CD4-positive, alpha-beta memory T cell (primary cell): ENCODE data around the gene RPL19. TPM values are rescaled to one million over a fixed set of nuclear protein-coding genes. Genes with fewer than 3 reads are reported as not detected.
"Not testable (repeated sequence)": the region's sequence is repeated elsewhere in the genome, so short reads cannot be mapped to it uniquely, and the experiment has no call there.

ENCODE experiments used
- CTCF ChIA-PET: fragments of 350-600 bp; sonication (Branson Sonifier 250); formaldehyde crosslinking; loops from one replicate; lab custom pipeline; 2021; ENCODE audit warnings: inconsistent platforms; ENCODE audit not compliant: partially characterized antibody; lab: Charles Lee
- POLR2A ChIA-PET: fragments of 350-600 bp; sonication (Branson Sonifier 250); formaldehyde crosslinking; loops from one replicate; lab custom pipeline; 2021; ENCODE audit not compliant: partially characterized antibody; lab: Charles Lee
- DNase-seq, 5 donors: peaks; one replicate each; pipeline versions ENCODE4 v3.0.0 to v3.0.0-alpha.2; 2020 to 2022; ENCODE audit warnings: mixed read lengths in 1 of 5
- H3K27ac ChIP-seq: one replicate; pipeline ENCODE4 v1.7.0; 2013; ENCODE audit warnings: low read depth, low read length
- H3K27me3 ChIP-seq: 2 replicates; pipeline ENCODE4 v1.7.0; 2013; ENCODE audit warnings: mild to moderate bottlenecking, low read length, moderate library complexity; ENCODE audit not compliant: insufficient read depth
- H3K36me3 ChIP-seq: 2 replicates; pipeline ENCODE4 v1.7.0; 2013; ENCODE audit warnings: mild to moderate bottlenecking, low read length, moderate library complexity; ENCODE audit not compliant: insufficient read depth
- H3K4me1 ChIP-seq: 2 replicates; pipeline ENCODE4 v1.7.0; 2013; ENCODE audit warnings: mild to moderate bottlenecking, low read length, moderate library complexity; ENCODE audit not compliant: insufficient read depth
- H3K4me3 ChIP-seq, 2 donors: one replicate each; pipeline ENCODE4 v1.7.0; 2013; ENCODE audit warnings: low read length in 2 of 2, mild to moderate bottlenecking in 1 of 2
- H3K9me3 ChIP-seq, 2 donors: one replicate each; pipeline ENCODE4 v1.7.0; 2013; ENCODE audit warnings: low read length in 2 of 2, control low read depth in 1 of 2; ENCODE audit not compliant: control insufficient read depth in 1 of 2
- H3K27ac Mint-ChIP-seq, 7 donors: one replicate each; pipeline ENCODE4 v1.8.0; 2020 to 2021; ENCODE audit warnings: mixed read lengths in 7 of 7, mild to moderate bottlenecking in 6 of 7, inconsistent platforms in 3 of 7, moderate library complexity in 3 of 7
- H3K27me3 Mint-ChIP-seq, 2 donors: one replicate each; pipeline ENCODE4 v1.8.0; 2020 to 2021; ENCODE audit warnings: mixed read lengths in 2 of 2
- H3K36me3 Mint-ChIP-seq, 2 donors: one replicate each; pipeline ENCODE4 v1.8.0; 2020 to 2021; ENCODE audit warnings: mixed read lengths in 2 of 2, inconsistent platforms in 1 of 2, mild to moderate bottlenecking in 1 of 2
- H3K4me1 Mint-ChIP-seq, 4 donors: one replicate each; pipeline ENCODE4 v1.8.0; 2020 to 2021; ENCODE audit warnings: mixed read lengths in 4 of 4, mild to moderate bottlenecking in 1 of 4
- H3K4me3 Mint-ChIP-seq, 8 donors: one replicate each; pipeline ENCODE4 v1.8.0; 2020 to 2021; ENCODE audit warnings: mixed read lengths in 8 of 8, mild to moderate bottlenecking in 7 of 8, moderate library complexity in 6 of 8, inconsistent platforms in 3 of 8
- H3K9me3 Mint-ChIP-seq, 8 donors: one replicate each; pipeline ENCODE4 v1.8.0; 2020 to 2021; ENCODE audit warnings: mixed read lengths in 8 of 8, mild to moderate bottlenecking in 5 of 8, inconsistent platforms in 3 of 8, moderate library complexity in 1 of 8
- intact Hi-C: fragments of 100-400 bp; cut with micrococcal nuclease; formaldehyde crosslinking; loops from one replicate; pipeline ENCODE4 v1.15.1; 2023
- polyA plus RNA-seq, 2 donors: library from polyadenylated mRNA; unstranded; fragments of 300-500 nt; fragmentation: Illumina TruSeq; gene quantifications; one replicate each; pipeline ENCODE4 v1.2.3, GENCODE V29; 2021
- total RNA-seq, 2 experiments: library from RNA; stranded (reverse); gene quantifications; one replicate each; pipeline ENCODE4 v1.2.3, GENCODE V29; 2021

The RPL19 gene
- total and polyA plus RNA-seq, 4 experiments from 2014 or later: 2,224 to 3,299 (median 3,252) TPM

DNA sequence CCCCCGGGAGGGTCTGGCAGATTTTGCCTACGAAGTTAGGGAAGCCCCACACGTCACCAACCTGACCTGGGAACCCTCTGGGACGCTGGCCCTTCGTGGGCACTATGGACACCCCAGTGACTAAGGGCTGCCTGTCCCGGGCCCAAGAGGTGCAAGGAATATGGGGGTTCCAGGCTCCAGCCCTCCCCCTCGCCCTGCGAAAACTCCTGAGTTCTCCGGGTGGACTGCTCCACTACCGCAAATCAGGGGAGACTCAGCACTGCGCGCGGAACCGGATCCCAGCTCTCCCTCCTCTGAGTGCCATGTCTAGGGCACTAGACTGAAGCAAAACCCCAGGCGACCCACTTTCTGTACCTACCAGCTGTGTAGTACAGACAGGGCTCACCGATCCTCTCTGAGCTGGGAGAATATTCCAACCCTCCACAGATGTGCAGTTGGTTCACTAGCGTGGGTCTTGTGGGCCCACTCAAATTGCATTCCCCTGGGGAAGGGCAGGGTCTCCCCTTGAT lies 34.2 kb upstream of the RPL19 start, which contains the start of gene ARL5C:
Gene ARL5C, minus strand, starts transcription at position 321 of the 509 bp plus-strand sequence. CDS start 401 bp downstream, outside the sequence.
- ChIA-PET CTCF (interaction anchor here (1.2 to 7.3 kb wide), 10 partner anchors 10 to 242 kb away, joined by 4 to 106 read pairs (median 26); partner anchors contain the start of gene PLXDC1), POLR2A (interaction anchor here (0.6 to 3.5 kb wide), 3 partner anchors 9 to 34 kb away, joined by 3 to 35 read pairs (median 8); partner anchors contain the start of gene RPL19)
- peak within 1 kb of the TSS in 2 of 7 donors; percentile 12 to 78 for H3K27ac Mint-ChIP-seq
- H3K9me3 ChIP-seq: no peaks in the 10 kb centered on the region
- H3K4me3 Mint-ChIP-seq: peak within 1 kb of the TSS; percentile 86 to 96 (median 90)
- H3K9me3 Mint-ChIP-seq: peaks cover 0 to 2% (median 0%) of the 10 kb centered on the region in 8 donors
- peaks cover 8 to 29% (median 16%) of the 10 kb centered on the region in 4 donors for H3K4me1 Mint-ChIP-seq
- no peaks in the 10 kb centered on the region for H3K36me3 Mint-ChIP-seq
- peak within 1 kb of the TSS; percentile 61 for H3K4me3 ChIP-seq
- peaks cover 14 to 17% of the 10 kb centered on the region in 2 donors for H3K27me3 Mint-ChIP-seq
- H3K27ac ChIP-seq: peak within 1 kb of the TSS; percentile 28
- peaks cover 24% of the 10 kb centered on the region for H3K4me1 ChIP-seq
- no peak for DNase-seq
- intact Hi-C loops: no loop called here
- no peaks in the 10 kb centered on the region for H3K36me3 ChIP-seq
- no peaks in the 10 kb centered on the region for H3K27me3 ChIP-seq

DNA sequence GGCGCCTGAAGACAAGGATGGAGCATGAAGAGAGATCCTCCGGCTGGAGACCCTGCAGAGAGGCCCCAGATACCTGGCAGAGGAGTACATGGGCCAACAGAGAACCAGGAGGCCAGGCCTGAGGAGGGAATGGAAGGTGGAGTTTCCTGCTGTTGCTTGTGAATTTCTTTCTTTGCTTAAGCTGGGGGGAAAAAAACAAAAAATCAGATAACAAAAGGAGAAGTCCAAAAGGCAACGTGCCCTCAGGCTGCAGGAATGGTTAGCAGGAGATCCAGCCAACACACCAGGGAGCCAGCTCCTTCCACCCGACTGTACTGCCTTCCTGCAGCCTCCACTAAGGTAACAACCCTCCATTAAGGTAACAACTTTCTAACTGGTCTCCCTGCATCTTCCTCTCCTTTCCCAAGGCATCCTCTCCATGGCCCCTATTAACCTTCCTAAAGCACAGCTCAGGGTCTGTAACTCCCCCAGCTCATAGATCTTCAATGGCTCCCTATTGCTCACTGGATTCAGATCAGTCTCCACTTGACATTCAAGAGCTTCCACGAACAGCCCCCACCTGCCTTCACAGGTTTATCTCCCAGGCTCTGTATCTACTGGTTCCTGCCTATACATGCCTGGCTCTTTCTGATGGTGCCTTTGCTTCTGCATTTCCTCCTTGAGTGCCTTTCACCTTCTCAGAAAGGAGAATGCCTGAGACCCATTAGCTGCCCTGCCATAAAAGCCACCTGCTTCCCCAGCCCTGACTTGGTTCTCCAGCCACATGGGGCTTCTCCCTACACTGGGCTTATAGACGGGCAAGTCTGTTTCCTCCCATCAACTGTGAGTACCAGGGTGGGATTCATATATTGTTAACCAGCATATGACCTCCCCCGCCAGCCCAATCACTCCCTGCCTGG lies 33.4 kb upstream of the RPL19 start:
- peaks cover 24% of the 10 kb centered on the region for H3K4me1 ChIP-seq
- no peak for DNase-seq
- POLR2A ChIA-PET: interaction anchor here (3.5 kb wide), 1 partner anchor 13 kb away, joined by 35 read pairs; no protein-coding TSS in a partner anchor

DNA sequence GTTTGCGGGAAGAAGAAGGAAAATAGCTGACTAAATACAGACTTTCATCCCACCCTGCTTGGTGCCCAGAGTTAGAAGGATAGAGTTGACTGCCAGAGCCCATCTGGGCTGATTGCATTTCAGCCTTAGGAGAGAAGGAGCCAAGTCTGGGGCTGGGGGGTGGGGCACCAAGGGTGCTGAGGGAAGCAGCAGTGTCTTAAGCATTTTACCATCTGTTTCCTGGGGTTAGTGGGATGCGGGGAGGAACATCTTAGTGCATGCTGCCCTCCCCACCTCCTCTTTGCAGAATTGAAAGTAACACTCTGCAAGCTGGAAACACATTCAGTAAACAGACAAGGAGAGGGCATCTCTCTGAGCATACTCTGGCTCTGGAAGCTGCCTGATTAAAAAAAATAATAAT lies 32.6 kb upstream of the RPL19 start:
- H3K27ac ChIP-seq: no peak overlapping the region
- peak overlapping the region in 1 of 7 donors; percentile 10 for H3K27ac Mint-ChIP-seq
- intact Hi-C loops: no loop called here
- peak overlapping the region in 3 of 8 donors; percentile 21 to 61 (median 40) for H3K4me3 Mint-ChIP-seq
- DNase-seq: no peak
- peaks cover 14 to 17% of the 10 kb centered on the region in 2 donors for H3K27me3 Mint-ChIP-seq
- ChIA-PET CTCF (interaction anchor here (0.9 to 7.3 kb wide), 6 partner anchors 8 to 200 kb away, joined by 3 to 106 read pairs (median 33); partner anchors contain the start of gene FBXO47), POLR2A (interaction anchor here (2.5 kb wide), 1 partner anchor 13 kb away, joined by 7 read pairs; no protein-coding TSS in a partner anchor)
- H3K9me3 Mint-ChIP-seq: peaks cover 0 to 2% (median 0%) of the 10 kb centered on the region in 8 donors
- no peaks in the 10 kb centered on the region for H3K9me3 ChIP-seq
- no peaks in the 10 kb centered on the region for H3K36me3 ChIP-seq
- no peaks in the 10 kb centered on the region for H3K36me3 Mint-ChIP-seq
- H3K27me3 ChIP-seq: no peaks in the 10 kb centered on the region
- H3K4me3 ChIP-seq: no peak overlapping the region
- peaks cover 12 to 35% (median 17%) of the 10 kb centered on the region in 4 donors for H3K4me1 Mint-ChIP-seq
- peaks cover 24% of the 10 kb centered on the region for H3K4me1 ChIP-seq

More for the DNA sequence above, 33.4 kb upstream of the RPL19 start:
- Mint-ChIP-seq H3K36me3 (no peaks in the 10 kb centered on the region), H3K27me3 (peaks cover 14 to 17% of the 10 kb centered on the region in 2 donors), H3K4me1 (peaks cover 8 to 29% (median 16%) of the 10 kb centered on the region in 4 donors), H3K9me3 (peaks cover 0 to 2% (median 0%) of the 10 kb centered on the region in 8 donors), H3K27ac (peak overlapping the region in 3 of 7 donors; percentile 10 to 78 (median 12)), H3K4me3 (peak overlapping the region in 4 of 8 donors; percentile 38 to 72 (median 56))
- no peak overlapping the region for H3K27ac ChIP-seq
- H3K36me3 ChIP-seq: no peaks in the 10 kb centered on the region
- H3K27me3 ChIP-seq: no peaks in the 10 kb centered on the region
- no peaks in the 10 kb centered on the region for H3K9me3 ChIP-seq
- intact Hi-C loops: no loop called here
- CTCF ChIA-PET: interaction anchor here (0.7 to 7.3 kb wide), 7 partner anchors 9 to 200 kb away, joined by 3 to 106 read pairs (median 22); partner anchors contain the start of gene FBXO47
- H3K4me3 ChIP-seq: no peak overlapping the region

DNA sequence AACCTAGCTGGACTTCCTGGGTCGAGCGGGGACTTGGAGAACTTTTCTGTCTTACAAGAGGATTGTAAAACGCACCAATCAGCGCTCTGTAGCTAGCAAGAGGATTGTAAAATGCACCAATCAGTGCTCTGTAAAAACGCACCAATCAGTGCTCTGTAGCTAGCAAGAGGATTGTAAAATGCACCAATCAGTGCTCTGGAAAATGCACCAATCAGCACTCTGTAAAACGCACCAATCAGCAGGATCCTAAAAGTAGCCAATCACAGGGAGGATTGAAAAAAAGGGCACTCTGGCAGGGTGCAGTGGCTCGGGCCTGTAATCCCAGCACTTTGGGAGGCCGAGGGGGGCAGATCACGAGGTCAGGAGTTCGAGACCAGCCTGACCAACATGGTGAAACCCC lies 31.6 kb upstream of the RPL19 start:
- H3K4me1 ChIP-seq: peaks cover 24% of the 10 kb centered on the region
- H3K27ac Mint-ChIP-seq, H3K4me3 Mint-ChIP-seq, H3K9me3 ChIP-seq, H3K27ac ChIP-seq, H3K27me3 ChIP-seq, H3K36me3 Mint-ChIP-seq, DNase-seq, H3K9me3 Mint-ChIP-seq, H3K36me3 ChIP-seq, intact Hi-C loops, H3K4me3 ChIP-seq: not testable (repeated sequence)
- CTCF ChIA-PET: interaction anchor here (0.7 to 5.7 kb wide), 4 partner anchors 15 to 585 kb away, joined by 4 to 69 read pairs (median 14); no protein-coding TSS in a partner anchor
- Mint-ChIP-seq H3K4me1 (peaks cover 12 to 39% (median 24%) of the 10 kb centered on the region in 4 donors), H3K27me3 (peaks cover 14 to 17% of the 10 kb centered on the region in 2 donors)
- POLR2A ChIA-PET: interaction anchor here (2.5 kb wide), 1 partner anchor 14 kb away, joined by 7 read pairs; no protein-coding TSS in a partner anchor

DNA sequence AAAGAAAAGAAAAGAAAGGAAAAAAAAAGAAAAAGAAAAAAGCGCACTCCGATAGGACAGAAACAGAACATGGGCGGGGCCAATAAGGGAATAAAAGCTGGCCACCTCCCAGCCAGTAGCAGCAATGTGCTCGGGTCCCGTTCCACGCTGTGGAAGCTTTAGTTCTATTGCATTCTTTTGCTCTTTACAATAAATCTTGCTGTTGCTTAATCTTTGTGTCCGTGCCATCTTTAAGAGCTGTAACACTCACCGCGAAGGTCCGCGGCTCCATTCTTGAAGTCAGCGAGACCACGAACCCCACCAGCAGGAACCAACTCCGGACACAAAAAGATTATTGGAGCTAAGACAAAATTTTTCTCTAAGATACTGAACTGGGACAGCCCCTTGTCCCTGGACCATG lies 31.0 kb upstream of the RPL19 start:
- Histone ChIP-seq H3K4me3 (no peak overlapping the region), H3K27me3 (no peaks in the 10 kb centered on the region), H3K27ac (no peak overlapping the region), H3K36me3 (no peaks in the 10 kb centered on the region), H3K4me1 (peaks cover 24% of the 10 kb centered on the region), H3K9me3 (no peaks in the 10 kb centered on the region)
- POLR2A ChIA-PET: interaction anchor here (2.5 kb wide), 1 partner anchor 15 kb away, joined by 7 read pairs; no protein-coding TSS in a partner anchor
- peaks cover 13 to 17% of the 10 kb centered on the region in 2 donors for H3K27me3 Mint-ChIP-seq
- peaks cover 12 to 42% (median 25%) of the 10 kb centered on the region in 4 donors for H3K4me1 Mint-ChIP-seq
- H3K4me3 Mint-ChIP-seq: no peak overlapping the region
- CTCF ChIA-PET: interaction anchor here (0.7 to 3.0 kb wide), 6 partner anchors 16 to 1712 kb away, joined by 3 to 22 read pairs (median 4); no protein-coding TSS in a partner anchor
- H3K27ac Mint-ChIP-seq: peak overlapping the region in 1 of 7 donors; percentile 37
- peaks cover 0 to 2% (median 0%) of the 10 kb centered on the region in 8 donors for H3K9me3 Mint-ChIP-seq
- intact Hi-C loops: no loop called here
- DNase-seq: no peak
- no peaks in the 10 kb centered on the region for H3K36me3 Mint-ChIP-seq

DNA sequence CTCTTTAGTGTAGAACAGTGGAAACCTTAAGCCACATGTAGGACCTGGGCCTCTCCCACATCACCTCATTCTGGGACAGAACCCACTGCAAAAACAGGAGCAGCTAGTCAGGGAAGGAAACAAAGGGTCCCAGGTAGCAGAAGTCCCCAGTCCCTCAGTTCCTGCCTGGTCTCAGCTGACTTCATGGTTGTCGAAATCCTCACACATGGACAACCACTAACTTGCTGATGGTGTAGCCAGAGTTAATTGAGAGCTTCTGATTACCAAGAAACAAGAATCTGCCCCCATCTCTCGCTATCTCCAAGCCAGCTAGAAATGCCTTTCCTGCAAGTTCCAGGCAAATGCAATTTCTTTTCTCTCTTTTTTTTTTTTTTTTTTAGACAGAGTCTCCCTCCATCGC lies 30.6 kb upstream of the RPL19 start:
- Histone ChIP-seq H3K27me3 (no peaks in the 10 kb centered on the region), H3K9me3 (no peaks in the 10 kb centered on the region), H3K27ac (no peak overlapping the region), H3K4me3 (no peak overlapping the region), H3K4me1 (peaks cover 20% of the 10 kb centered on the region), H3K36me3 (no peaks in the 10 kb centered on the region)
- ChIA-PET CTCF (interaction anchor here (0.7 to 3.0 kb wide), 7 partner anchors 16 to 1713 kb away, joined by 3 to 22 read pairs (median 4); no protein-coding TSS in a partner anchor), POLR2A (interaction anchor here (2.5 kb wide), 1 partner anchor 15 kb away, joined by 7 read pairs; no protein-coding TSS in a partner anchor)
- H3K27ac Mint-ChIP-seq: no peak overlapping the region
- peaks cover 0 to 2% (median 0%) of the 10 kb centered on the region in 8 donors for H3K9me3 Mint-ChIP-seq
- DNase-seq: no peak
- H3K4me1 Mint-ChIP-seq: peaks cover 11 to 39% (median 24%) of the 10 kb centered on the region in 4 donors
- peaks cover 13 to 16% of the 10 kb centered on the region in 2 donors for H3K27me3 Mint-ChIP-seq
- intact Hi-C loops: no loop called here
- H3K36me3 Mint-ChIP-seq: no peaks in the 10 kb centered on the region
- H3K4me3 Mint-ChIP-seq: no peak overlapping the region
